GM19328 (cell line): ENCODE measurements around the gene SCARB2.
A peak's percentile ranks its signal among the peaks of the same experiment; 100 is the strongest.

ENCODE experiments used
- ATAC-seq: cut with Tn5 transposase; IDR thresholded peaks from one replicate; pipeline ENCODE4 v1.9.1; 2021; ENCODE audit warnings: mild to moderate bottlenecking, moderate library complexity; ENCODE audit not compliant: unreplicated experiment

Gene SCARB2

DNA sequence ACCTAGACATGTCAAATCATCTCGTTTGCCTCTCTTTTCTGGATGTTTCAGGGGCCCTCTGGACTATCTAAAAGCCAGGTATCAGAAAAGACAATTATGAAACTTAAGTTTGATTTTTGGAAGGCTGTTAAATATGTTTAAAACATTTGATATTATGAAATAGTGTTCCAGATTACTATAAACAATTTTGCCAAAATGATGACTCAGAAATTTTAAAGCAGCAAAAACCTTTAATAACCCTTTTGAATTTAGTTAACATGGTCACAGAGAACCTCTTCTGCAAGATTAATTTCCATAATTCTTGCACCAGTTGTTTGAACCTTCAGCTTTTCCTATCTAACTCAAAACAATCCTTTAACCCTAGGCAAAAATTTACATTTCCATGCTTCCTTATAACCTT lies 19.1 kb upstream of the SCARB2 start:
- ATAC-seq, result no peak

DNA sequence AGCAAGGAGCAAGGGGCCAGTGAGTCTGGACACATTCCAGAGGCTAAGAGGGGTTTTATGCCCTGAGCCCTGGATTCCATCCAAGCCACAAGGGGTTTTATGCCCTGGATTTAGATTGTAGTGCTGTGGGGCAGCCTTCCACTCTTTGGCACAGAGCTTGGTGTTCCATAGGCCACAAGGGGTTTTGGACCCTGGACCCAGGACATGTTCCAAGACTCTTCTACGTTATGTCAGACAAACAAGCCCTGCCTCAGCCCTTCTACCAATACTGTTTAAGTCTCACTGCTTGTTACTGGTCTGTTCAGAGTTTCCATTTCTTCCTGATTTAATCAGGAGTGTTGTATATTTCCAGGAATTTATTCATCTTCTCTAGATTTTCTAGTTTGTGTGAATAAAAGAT lies 12.8 kb upstream of the SCARB2 start:
- ATAC-seq, result no peak

DNA sequence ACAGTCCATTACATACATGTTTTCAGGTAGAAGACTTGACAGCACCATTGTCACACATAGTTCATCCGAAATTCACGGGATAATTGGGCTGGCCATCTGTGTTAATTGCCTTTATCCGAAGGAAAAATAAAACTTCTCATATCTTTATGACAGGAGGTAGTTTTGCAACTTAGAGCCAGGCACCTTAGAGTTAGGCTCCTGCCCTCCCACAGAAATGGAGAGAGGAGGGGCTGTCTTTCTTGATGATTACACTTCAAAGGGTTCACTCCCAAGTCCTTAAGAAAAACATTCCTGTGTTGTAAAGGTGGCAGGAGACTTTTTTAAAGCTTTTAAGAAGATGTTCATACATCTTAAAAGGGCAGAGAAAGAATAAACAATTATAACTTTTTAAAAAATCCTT lies 10.5 kb upstream of the SCARB2 start:
- ATAC-seq, result no peak

DNA sequence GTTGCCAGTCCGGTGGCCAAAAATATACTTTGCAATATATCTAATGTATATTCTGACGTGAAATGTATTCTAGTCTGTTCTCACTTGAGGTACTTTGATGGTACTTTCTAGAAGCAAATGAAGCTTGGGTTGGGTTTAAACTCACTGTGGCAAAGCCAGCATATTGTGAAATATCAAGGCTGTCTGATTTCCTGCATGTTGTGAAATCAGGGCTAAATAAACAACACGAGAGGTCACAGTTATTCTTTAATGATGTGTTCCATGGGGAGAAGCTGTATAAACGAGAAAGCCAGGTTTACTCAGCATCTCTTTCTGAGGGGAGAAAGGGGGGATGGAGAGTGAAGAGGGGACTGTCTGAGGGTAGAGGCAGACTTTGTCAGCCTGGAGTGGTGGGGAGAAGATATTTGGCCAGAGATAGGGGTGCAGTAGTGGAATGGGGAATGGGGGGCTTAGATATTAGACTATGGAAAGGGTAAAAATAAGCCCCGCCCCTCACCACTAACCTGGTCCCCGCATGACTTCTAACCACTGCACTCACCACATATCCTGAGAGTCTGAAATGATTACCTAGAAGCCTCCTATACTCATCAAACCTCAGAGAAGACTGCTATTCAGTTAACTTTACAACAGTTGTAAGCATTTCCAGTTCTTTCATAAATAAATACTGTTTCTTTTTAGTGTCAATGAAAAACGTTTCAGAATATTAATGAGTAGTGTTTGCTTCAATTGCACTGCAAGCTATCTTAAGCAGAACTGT lies 5.9 kb upstream of the SCARB2 start:
- no peak for ATAC-seq

DNA sequence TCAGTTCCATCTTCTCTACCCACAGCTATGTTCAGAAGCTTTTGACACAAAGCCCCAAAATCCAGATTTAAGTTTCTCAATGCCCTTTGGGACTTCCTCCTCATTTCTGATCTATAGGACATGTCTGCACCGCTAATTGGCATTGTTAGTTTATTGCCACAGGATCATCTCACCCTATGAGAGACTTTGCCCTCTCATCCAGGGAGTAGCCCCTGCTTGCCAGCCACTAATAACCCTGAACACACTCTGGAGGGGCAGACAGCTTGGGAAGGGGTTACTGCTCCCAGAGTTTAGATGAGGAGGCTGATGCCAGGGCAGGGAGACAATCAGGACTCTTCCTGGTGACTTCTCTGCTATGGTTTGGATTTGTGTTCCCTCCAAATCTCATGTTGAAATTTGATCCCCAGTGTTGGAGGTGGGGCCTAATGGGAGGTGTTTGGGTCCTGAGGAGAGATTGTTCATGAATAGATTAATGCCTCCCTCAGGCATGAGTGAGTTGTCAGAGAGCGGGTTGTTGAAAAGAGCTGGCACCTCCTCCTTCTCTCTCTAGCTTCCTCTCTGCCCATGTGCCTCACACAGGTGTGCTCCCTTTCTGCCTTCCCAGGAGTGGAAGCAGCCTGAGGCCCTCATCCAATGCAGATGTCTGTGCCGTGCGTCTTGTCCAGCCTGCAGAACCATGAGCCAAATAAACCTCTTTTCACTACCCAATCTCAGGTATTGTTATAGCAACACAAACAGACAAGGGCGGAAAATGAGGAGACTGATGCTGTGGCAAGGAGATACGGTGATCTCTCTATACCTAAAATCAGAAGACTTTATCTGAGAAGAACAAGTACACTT lies 3.6 kb upstream of the SCARB2 start:
- no peak for ATAC-seq

DNA sequence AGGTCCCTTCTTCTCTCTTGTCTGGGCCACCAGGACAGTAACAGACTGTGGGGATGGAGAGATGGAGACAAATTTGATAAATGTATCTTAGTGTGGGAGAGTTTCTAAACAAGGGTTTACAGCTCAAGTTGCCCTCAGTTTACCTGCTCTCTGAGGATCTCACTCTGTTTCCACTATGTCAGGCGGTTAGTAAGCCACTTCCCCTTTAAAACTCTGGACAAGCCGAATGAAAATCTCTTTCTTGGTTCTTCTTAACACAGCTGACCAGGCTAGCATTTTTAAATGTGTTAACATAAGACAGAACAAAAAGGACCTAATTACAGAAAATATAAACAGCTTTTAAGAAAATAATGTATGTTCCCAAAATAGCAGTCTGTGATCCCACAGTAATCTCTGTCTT lies 2.9 kb upstream of the SCARB2 start:
- no peak for ATAC-seq

DNA sequence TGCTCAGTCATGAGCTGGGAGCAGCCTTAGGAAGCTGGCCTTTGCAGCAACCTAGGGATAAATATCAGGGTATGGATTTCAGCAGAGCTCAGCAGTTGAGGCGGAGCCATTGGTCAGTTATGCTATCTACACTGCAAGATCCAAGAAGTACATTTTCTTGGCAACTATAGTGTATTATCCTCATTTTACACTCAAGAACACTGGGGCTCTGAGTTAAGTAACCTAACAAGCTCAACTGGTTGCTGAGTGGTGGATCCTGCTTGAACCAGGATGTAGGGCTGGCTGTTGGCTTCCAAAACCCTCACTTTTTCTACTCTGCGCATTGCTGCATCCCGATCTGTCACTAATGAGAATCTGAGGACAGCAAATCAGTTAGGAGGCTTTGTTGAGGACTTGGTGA lies 1.5 kb upstream of the SCARB2 start:
- no peak for ATAC-seq

DNA sequence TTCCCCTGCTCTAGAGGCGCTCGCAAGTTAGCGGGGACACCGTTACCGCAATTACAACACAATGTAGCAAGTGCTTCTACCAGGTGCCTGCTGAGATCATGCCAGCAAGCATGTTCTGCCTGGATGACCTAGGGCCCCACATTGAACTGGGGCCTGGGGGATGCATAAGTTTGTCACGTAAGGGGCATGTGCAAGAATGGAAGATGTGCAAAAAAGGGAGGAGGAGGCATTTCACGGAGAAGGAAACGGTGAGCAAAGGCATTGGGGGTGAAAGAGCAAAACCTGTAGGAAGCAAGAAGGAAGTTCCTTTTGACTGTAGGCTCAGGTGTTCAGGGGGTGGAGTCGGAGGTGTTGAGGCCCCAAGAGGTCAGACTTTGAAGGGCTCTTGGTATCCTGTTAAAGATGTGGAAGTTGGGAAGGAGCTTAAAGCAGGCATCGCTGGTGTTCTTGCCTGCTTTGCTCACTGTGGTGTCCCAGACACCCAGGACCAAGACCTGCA lies 602 bp upstream of the SCARB2 start:
- peak; percentile 51 for ATAC-seq

DNA sequence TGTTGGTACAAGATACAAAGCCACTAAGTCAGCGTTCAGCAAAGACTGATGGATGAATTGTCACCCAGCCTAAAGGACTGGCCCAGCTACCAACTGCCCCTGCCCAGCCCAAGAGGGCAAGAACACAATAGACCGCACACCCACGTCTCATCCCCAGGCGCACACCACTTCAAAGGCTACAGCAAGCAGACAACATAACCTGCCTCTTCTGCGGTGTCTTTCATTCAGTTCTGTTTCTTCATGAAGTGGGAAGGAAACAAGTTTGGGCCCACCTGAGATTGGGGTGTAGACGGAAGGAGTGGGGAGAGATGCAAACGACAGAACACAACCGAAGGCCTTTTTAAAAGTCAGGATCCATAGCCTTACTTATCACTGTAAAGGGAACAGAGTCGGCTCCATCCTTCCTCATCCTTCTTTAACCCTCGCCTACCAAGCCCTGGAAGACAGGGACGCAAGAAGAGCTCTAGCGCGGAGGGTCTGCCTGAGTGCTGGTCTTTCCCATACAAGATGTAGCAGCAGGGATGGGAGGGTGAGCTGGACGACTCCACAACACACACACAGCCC lies 691 bp downstream of the SCARB2 start:
- no peak for ATAC-seq

DNA sequence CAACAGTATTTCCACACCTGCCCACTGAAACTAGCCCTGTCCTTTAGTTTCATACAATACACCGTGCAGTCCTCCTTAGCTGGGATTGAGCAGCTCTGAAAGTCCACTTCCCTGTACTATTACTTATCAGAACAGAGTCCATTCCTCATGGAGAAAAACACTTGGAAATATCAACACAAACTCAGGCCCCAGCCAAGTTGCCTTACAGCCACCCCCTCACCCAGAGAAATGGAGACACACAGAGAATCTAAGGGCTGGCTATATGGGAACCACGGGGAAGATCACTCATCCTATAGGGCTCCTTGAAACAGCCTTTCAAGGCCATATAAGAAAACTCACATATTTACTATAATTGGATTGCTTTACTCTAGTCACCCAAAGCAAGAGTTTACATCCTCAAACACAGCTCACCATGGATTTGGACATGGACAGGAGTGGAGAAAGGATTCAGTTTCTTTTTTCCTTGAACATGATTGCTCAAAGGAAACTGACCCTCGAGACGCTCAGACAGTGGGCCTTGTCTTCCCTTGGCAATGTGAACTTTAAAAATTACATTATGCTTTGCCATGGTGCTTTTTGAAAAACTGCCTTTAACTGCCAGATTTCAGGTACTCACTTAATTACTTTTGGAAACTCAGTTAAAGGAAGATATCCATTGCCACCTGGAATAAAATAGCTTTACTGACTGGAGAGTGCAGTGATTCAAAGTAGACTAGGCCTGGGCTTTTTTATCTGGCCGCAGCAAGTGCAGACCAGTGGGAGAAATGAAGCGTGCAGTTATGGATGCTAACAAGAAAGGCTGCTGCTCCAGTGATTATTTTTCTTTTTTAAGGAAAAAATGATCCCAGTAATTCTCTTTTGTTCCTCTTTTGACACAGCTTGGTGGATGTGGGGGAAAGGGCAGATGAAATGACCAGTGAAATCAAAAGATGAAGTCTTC lies 1.6 kb downstream of the SCARB2 start:
- no peak for ATAC-seq

DNA sequence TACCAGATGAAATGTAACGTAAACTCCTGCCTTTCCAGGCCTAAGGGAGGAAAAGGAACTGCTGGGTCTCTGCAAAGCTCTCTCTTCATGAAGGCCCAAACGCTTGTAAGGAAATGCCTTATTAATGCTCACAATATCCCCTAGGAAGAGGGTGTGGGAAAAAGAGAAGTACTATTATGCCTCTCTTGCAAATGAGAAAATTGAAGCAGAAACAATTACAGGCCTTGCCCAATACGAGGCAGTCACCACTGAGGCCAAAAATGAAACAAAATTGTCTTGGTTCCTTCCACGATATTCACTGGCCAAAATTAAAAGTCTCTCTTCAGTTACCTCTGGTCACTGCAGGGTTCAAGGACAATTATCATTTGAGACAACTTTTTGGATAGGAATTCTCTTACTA lies 3.2 kb downstream of the SCARB2 start:
- no peak for ATAC-seq

DNA sequence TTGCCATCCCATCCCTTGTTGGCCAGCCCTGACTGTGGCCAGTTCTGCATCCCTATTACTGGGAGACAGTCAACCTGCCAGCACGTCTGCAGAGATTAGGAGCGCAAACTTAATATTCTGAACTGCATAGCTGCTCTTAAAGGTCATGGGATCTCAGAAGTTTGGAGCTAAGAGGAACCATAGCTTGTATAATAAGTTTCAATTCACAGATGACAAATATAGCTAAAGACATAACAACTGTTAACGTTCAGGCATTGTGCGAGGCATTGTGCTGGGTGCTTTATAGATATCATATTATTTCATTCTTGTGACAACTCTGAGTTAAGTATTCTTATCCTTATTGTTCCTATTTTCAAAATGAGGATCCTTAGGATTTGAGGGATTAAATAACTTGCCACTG lies 3.7 kb downstream of the SCARB2 start:
- no peak for ATAC-seq

DNA sequence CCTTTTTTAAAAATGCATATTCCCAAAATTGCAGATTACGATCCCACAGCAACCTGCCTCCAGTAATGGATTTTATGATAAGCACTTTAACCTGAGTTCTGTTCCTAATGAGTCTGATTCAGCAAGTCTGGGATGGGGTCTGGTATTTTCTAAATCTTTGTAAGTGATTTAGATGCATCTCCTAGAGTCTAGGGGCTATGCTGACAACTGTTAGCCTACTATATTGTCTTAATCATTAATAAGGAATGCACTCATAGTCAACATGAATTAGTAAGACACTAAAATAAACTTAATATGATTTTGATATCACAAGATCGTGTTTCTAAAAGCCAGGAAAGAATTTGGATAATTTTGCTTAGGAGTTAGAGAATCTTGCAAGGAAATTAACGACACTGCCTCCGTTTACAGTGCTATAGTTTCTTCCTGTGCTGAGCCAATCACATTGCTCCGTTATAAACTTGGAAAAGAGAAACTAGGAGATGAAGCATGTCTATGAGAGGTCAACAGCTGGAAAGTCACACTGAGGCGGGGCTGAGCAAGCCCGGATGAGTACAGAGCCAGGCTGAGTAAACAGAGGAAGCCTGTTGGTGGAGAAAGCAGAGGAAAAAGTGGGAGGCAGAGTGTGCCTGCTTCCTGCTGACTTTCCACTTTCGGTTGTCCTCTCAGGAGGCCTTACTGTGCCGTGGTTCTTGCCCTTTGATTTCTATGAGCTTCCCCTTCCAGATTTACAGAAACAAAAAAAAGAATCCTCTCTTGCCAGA lies 5.4 kb downstream of the SCARB2 start:
- no peak for ATAC-seq

DNA sequence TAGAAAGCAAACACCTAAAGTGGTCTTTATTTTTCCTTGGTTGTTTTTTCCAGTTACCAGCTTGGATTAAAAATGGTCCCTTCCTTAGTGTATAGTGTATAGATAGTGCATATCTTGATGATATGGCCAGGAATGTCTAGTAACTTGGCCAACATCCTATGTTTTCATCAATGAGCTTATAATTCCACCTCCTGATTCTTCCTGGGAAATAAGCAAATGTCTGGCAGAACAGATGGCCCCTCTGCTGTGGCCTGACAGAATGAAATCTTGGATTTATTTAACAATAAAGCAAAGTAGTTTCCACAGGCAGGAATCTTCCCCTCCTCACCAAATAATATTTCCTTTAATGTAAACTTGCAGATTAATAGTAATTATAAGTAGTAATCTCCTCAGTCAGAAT lies 6.1 kb downstream of the SCARB2 start:
- no peak for ATAC-seq

DNA sequence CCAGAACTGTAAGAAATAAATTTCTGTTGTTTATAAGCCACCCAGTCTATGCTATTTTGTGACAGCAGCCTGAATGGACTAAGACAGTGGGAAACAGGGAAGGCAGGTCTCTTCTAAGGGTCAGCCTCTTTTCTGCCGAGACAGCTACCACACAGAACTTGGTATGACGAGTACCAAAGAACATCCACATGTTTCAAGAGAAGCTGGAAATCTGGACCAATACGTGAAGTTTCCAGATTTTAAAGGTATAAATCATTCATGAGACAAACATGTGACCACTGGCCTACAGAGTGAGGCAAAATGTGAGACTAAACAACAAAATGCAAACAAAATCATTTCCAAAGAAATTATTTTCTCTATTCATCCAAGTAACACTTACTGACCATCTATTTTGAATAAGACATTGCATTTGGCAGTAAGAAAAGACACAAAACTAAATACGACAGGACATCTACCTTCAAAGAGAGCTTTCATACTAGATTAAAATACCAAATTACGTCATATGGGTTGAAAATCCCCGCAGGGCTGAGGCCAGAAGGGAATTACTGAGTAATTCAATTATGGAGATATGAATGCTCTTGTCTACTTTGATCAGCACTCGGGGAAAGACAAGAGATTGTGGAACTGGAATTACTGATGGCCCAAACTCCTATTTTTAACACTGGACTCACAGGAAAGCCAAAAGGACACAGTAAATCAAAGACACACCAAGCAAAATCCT lies 7.2 kb downstream of the SCARB2 start:
- no peak for ATAC-seq

DNA sequence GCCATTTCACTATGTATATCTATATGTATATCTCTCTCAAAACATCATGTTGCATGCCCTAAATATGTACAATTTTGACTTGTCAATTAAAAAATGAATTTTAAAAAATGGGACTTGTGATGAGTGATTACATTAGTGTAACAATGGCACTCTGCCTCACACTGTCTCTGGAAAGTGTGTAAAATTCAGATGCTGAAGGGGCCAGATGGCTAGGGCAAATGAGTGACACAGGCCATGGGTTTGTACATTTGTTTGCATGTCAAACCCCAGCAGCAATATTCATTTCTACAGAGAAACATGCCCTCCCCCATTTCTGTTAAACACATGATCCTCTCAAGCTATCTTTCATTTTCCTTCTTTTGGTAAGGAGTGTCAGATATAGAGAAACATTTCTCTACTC lies 8.1 kb downstream of the SCARB2 start:
- no peak for ATAC-seq

DNA sequence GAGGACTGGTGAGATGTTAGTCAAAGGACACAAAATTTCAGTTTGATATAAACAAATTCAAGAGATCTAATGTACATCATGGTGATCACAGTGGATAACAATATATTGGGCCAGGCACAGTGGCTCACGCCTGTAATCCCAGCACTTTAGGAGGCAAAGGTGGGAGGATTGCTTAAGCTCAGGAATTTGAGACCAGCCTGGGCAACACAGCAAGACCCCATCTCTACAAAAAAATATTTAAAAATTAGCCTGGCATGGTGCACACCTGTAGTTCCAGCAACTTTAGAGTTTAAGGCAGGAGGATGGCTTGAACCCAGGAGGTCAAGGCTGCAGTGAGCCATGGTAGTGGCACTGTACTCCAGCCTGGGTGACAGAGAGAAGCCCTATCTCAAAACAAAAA lies 8.7 kb downstream of the SCARB2 start:
- no peak for ATAC-seq

DNA sequence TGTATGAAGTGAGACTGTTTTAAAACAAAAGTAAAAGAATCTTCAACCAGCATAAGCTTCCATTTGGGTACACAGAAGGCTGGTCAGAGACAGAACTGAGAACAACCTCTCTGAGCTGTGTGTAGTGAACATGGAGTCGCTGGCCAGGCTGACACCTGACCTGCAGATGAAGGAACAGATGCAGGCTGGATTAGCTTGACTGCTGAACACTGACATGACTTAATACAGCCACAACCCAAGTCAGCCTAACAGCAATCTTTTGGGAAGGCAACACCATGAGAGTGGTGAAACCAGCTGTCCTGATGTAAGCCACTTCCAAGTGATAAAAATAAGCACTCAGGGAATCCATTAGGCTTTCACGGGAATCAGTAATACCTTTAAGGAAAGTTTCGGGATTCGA lies 10.1 kb downstream of the SCARB2 start:
- ATAC-seq, result no peak

DNA sequence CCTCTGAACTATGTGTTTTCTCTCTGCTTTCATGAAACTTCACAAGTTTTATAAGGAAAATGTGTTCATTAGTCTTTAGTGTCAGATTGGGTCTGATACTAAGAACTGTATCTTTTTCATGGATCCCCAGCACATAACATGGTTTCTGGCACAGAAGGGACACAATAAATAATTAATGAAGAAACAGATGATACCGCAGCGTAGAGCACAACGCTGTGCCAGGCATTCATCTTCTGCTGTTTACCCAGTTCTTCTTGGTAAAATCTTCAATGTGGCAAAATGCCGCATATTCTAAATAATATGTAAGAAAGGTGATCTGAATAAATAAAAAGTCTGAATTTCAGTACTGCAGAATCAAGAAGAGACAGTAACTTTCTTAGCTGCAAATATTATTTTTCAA lies 12.3 kb downstream of the SCARB2 start:
- ATAC-seq, result no peak
